K562 (cell line): ENCODE data around the gene BAHD1. TPM values are rescaled to one million over a fixed set of nuclear protein-coding genes. Genes with fewer than 3 reads are reported as not detected.

Source experiments
- ATAC-seq: fragments of 200-7000 bp; cut with Tn5 transposase; 3 replicates; pipeline ENCODE4 v1.9.1; 2020; ENCODE audit warnings: moderate library complexity
- BruUV-seq: library from RNA; stranded (reverse); fragments of 400-500 nt; replicated peaks from 2 replicates; lab custom pipeline; 2021; lab: Mats Ljungman, UMichigan
- CTCF ChIA-PET: fragments of 300-600 bp; formaldehyde crosslinking; extraction: SDS; loops from one replicate; lab custom pipeline; 2021; ENCODE audit warnings: low intra/inter-chr PET ratio; lab: Yijun Ruan, JAX
- POLR2A ChIA-PET: fragments of 300-600, 350-650 bp; sonication (Branson Sonifier 250); formaldehyde crosslinking; extraction: SDS; loops from one replicate; lab custom pipeline; 2021; ENCODE audit warnings: antibody characterized with exemption, inconsistent platforms; lab: Yijun Ruan, JAX
- DNase-seq, 4 experiments: peaks; one replicate each; pipeline versions ENCODE4 v3.0.0 to v3.0.0-alpha.2; 2011 to 2018; ENCODE audit warnings: low spot score in 3 of 4, mixed read lengths in 3 of 4; ENCODE audit errors: extremely low read depth in 1 of 4
- FAIRE-seq: peaks from 2 replicates; lab custom pipeline; 2011; peaks lifted over from hg19 to GRCh38; lab: Jason Lieb, UNC
- H2AFZ ChIP-seq: 2 replicates; pipeline ENCODE4 v1.6.0; 2011; ENCODE audit warnings: low read depth, low read length, control low read depth, inconsistent platforms
- H3K27ac ChIP-seq: fragments of 200-600 bp; 3 replicates; pipeline ENCODE4 v1.8.0; 2011; ENCODE audit warnings: low read depth, mild to moderate bottlenecking, control low read depth, inconsistent platforms, low read length, moderate library complexity, mixed read lengths; ENCODE audit errors: extremely low read depth
- H3K27me3 ChIP-seq, 2 experiments: fragments of 300-600 bp in 1 of 2; 2 replicates in 1 of 2; 3 replicates in 1 of 2; pipeline versions ENCODE4 v1.6.0 to v1.8.0; 2011; ENCODE audit warnings: inconsistent platforms in 2 of 2, low read length in 2 of 2, mild to moderate bottlenecking in 1 of 2, mixed read lengths in 1 of 2, moderate library complexity in 1 of 2; ENCODE audit not compliant: control insufficient read depth in 2 of 2, insufficient read depth in 2 of 2
- H3K36me3 ChIP-seq: fragments of 300-600 bp; 3 replicates; pipeline ENCODE4 v1.8.0; 2011; ENCODE audit warnings: mild to moderate bottlenecking, low read length, inconsistent platforms; ENCODE audit not compliant: control insufficient read depth, insufficient read depth
- H3K4me1 ChIP-seq, 2 experiments: fragments of 200-600 bp in 1 of 2; replicated peaks in 1 of 2; 2 replicates in 1 of 2; 3 replicates in 1 of 2; pipeline versions ENCODE4 v1.5.1 to v1.8.0; 2011; ENCODE audit warnings: inconsistent platforms in 2 of 2, low read length in 2 of 2, mild to moderate bottlenecking in 1 of 2, mixed read lengths in 1 of 2, moderate library complexity in 1 of 2; ENCODE audit not compliant: control insufficient read depth in 2 of 2, insufficient read depth in 2 of 2
- H3K4me2 ChIP-seq: 2 replicates; pipeline ENCODE4 v1.6.1; 2011; ENCODE audit warnings: low read length, control low read depth, inconsistent platforms, mixed read lengths; ENCODE audit not compliant: insufficient read depth
- H3K4me3 ChIP-seq: fragments of 200-600 bp; sonication (generic), shearing (Covaris generic); 2 replicates; pipeline ENCODE4 v1.5.1; 2016; ENCODE audit warnings: control low read depth, inconsistent platforms
- H3K79me2 ChIP-seq: fragments of 200-600 bp; 3 replicates; pipeline ENCODE4 v1.8.0; 2011; ENCODE audit warnings: low read length, inconsistent platforms; ENCODE audit not compliant: control insufficient read depth, insufficient read depth
- H3K9ac ChIP-seq, 2 experiments: 2 replicates each; pipeline versions ENCODE4 v1.6.0 to v1.6.1; 2011; ENCODE audit warnings: low read depth in 2 of 2, low read length in 2 of 2, control low read depth in 1 of 2, inconsistent platforms in 1 of 2, mild to moderate bottlenecking in 1 of 2, mixed read lengths in 1 of 2; ENCODE audit not compliant: insufficient read depth in 1 of 2
- H3K9me1 ChIP-seq: one replicate; pipeline ENCODE4 v1.6.0; 2011; ENCODE audit warnings: inconsistent platforms, mild to moderate bottlenecking, low read length, moderate library complexity; ENCODE audit not compliant: control insufficient read depth, insufficient read depth
- H3K9me3 ChIP-seq: replicated peaks from 2 replicates; pipeline ENCODE4 v1.5.1; 2011; ENCODE audit warnings: low read depth, low read length, inconsistent platforms; ENCODE audit not compliant: control insufficient read depth, insufficient read depth
- H4K20me1 ChIP-seq: replicated peaks from 2 replicates; pipeline ENCODE4 v1.6.1; 2011; ENCODE audit warnings: low read length, inconsistent platforms, mixed read lengths; ENCODE audit not compliant: control insufficient read depth, insufficient read depth
- AFF1 ChIP-seq, 2 experiments: fragments of 450-650 bp; IDR thresholded peaks; 2 replicates each; pipeline ENCODE4 v1.6.1; 2018; ENCODE audit warnings: mild to moderate bottlenecking in 2 of 2, low read depth in 1 of 2; ENCODE audit not compliant: partially characterized antibody in 2 of 2
- BACH1 ChIP-seq: fragments of 200-800 bp; sonication (Bioruptor generic); IDR thresholded peaks from 2 replicates; pipeline ENCODE4 v1.6.1; 2016; ENCODE audit warnings: missing genetic modification characterization, missing compliant biosample characterization
- BRD9 ChIP-seq: fragments of 450-650 bp; IDR thresholded peaks from 2 replicates; pipeline ENCODE4 v1.6.1; 2018; ENCODE audit warnings: low read depth; ENCODE audit not compliant: partially characterized antibody
- DMBX1 ChIP-seq: fragments of 250-450 bp; sonication (Bioruptor Pico); IDR thresholded peaks from 2 replicates; pipeline ENCODE4 v1.8.0; 2022; ENCODE audit warnings: inconsistent platforms, mild to moderate bottlenecking, moderate library complexity, borderline replicate concordance
- NFYB ChIP-seq: IDR thresholded peaks from 2 replicates; pipeline ENCODE4 v1.6.1; 2011; ENCODE audit warnings: mild to moderate bottlenecking, moderate library complexity; ENCODE audit not compliant: insufficient read length; ENCODE audit errors: extremely low read depth
- ZFX ChIP-seq: sonication (generic); formaldehyde crosslinking; IDR thresholded peaks from 2 replicates; pipeline ENCODE4 v1.8.0; 2022; ENCODE audit warnings: mild to moderate bottlenecking, missing genetic modification reagents, moderate library complexity
- ZNF830 ChIP-seq: fragments of 250-450 bp; sonication (Bioruptor Pico); IDR thresholded peaks from 2 replicates; pipeline ENCODE4 v1.5.0; 2021; ENCODE audit warnings: mild to moderate bottlenecking
- WGBS: fragments of 100-300 bp; shearing (Covaris generic); methylation state at CpG from one replicate; pipeline ENCODE4 v1.1.6; 2016; ENCODE audit warnings: low coverage, mixed read lengths; ENCODE audit not compliant: insufficient coverage; ENCODE audit errors: missing lambda C conversion rate; 5-methylcytosine and 5-hydroxymethylcytosine counted together
- in situ Hi-C: fragments of 300-500 bp; cut with MboI; formaldehyde crosslinking; loops from 4 replicates; pipeline ENCODE4 v1.15.0; 2018; ENCODE audit warnings: inconsistent platforms, mixed read lengths
- intact Hi-C: fragments of 100-400 bp; cut with micrococcal nuclease; formaldehyde crosslinking; loops from 2 replicates; pipeline ENCODE4 v1.14.2; 2022
- polyA plus RNA-seq, 8 experiments: library from polyadenylated mRNA; depleted of rRNA in 4 of 8; stranded (reverse) in 5 of 8; unstranded in 3 of 8; fragments of >200 nt; fragmentation: Nextera tagmentation in 2 of 8; fragmentation: Illumina TruSeq in 1 of 8; extraction: Ambion mirVana in 2 of 8; extraction: Trizol in 1 of 8; gene quantifications; 2 replicates each; pipeline versions ENCODE4 v1.2.1 to v1.2.3, GENCODE V29; 2011 to 2014; ENCODE audit warnings: inconsistent platforms in 1 of 8, missing spikeins in 1 of 8
- total RNA-seq, 7 experiments: library from RNA; depleted of rRNA in 6 of 7; stranded (reverse); fragments of >200 nt in 6 of 7; fragmentation: Illumina TruSeq in 2 of 7; extraction: Trizol in 2 of 7; gene quantifications; 2 replicates each; pipeline versions ENCODE4 v1.2.1 to v1.2.3, GENCODE V29; 2011 to 2021; ENCODE audit warnings: low replicate concordance in 1 of 7
- TF ChIP-seq, protein P1 (sequence below): fragments of 450-650 bp; formaldehyde crosslinking; IDR thresholded peaks from 2 replicates; pipeline ENCODE4 v1.4.0; 2022; ENCODE audit warnings: mild to moderate bottlenecking, moderate library complexity

Gene BAHD1
- total and polyA plus RNA-seq, 9 of the 15 experiments (the other 6 are each of a cell fraction or from before 2014, with no cell fraction given) = 0.55 to 38.5 (median 11.5) TPM

- peaks cover 25% of the 10 kb centered on the region for H3K9me1 ChIP-seq
- H3K36me3 ChIP-seq = peaks cover 35% of the 10 kb centered on the region; the same call in 2 of the 3 replicates
- H4K20me1 ChIP-seq = peaks cover 69% of the 10 kb centered on the region
- H2AFZ ChIP-seq = no peak overlapping the region
- H3K27ac ChIP-seq = no peak overlapping the region
- ChIA-PET CTCF (no interaction called here), POLR2A (interaction anchor here (1.0 to 9.5 kb wide), 3 partner anchors 10 to 14 kb away, joined by 3 to 89 read pairs (median 3); partner anchors contain the start of gene BAHD1)
- intact Hi-C loops = no loop called here
- TF ChIP-seq ZNF830 (CRISPR knock-in tag) = no peak
- TF ChIP-seq NFYB = no peak
- TF ChIP-seq AFF1 (IDR thresholded peaks at IDR 0.05; ENCODE audit: low read depth in 1 of 2, partially characterized antibody in 2 of 2) = no peak
- TF ChIP-seq BRD9 = no peak
- TF ChIP-seq, protein P1, sequence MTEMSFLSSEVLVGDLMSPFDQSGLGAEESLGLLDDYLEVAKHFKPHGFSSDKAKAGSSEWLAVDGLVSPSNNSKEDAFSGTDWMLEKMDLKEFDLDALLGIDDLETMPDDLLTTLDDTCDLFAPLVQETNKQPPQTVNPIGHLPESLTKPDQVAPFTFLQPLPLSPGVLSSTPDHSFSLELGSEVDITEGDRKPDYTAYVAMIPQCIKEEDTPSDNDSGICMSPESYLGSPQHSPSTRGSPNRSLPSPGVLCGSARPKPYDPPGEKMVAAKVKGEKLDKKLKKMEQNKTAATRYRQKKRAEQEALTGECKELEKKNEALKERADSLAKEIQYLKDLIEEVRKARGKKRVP (CRISPR knock-in tag) = no peak
- TF ChIP-seq DMBX1 (CRISPR knock-in tag) = no peak
- no peak for TF ChIP-seq BACH1 (tag)
- no peak for TF ChIP-seq ZFX (CRISPR knock-in tag)
- WGBS = 77% methylated on average over 7 of the region's 7 CpGs
- ATAC-seq (no peak), DNase-seq (no peak), FAIRE-seq (no peak)
- BruUV-seq = no TSS peak
- H3K4me1 ChIP-seq = peaks cover 35 to 46% of the 10 kb centered on the region in 2 experiments
- H3K27me3 ChIP-seq = no peaks in the 10 kb centered on the region
- in situ Hi-C loops = no loop called here
- no peak overlapping the region for H3K4me3 ChIP-seq
- H3K9me3 ChIP-seq = no peaks in the 10 kb centered on the region
- H3K9ac ChIP-seq = peak overlapping the region in 1 of 2 experiments; percentile 81; a peak in 2 of 4 replicates
- peaks cover 78% of the 10 kb centered on the region for H3K79me2 ChIP-seq
- H3K4me2 ChIP-seq = no peak overlapping the region
Measured at GRCh38 chr15:40456299-40456712, 15.6 kb downstream of the BAHD1 start.
